Activated CD8-positive, alpha-beta memory T cell treated with anti-CD3 and anti-CD28 coated beads, Interleukin-2, amount 50 U/mL, for 1 hour (primary cell): ENCODE measurements around the gene EHD3.

Experiments
- DNase-seq: peaks from one replicate; pipeline ENCODE4 v3.0.0-alpha.2; 2020; ENCODE audit errors: extremely low read depth

Gene EHD3

GRCh38 chr2:31284107-31284506 lies 50.2 kb downstream of the EHD3 start:
- no peak for DNase-seq

- DNase-seq = no peak
Measured at GRCh38 chr2:31286230-31286629, 52.3 kb downstream of the EHD3 start.

GRCh38 chr2:31286961-31287550 lies 53.1 kb downstream of the EHD3 start:
- no peak for DNase-seq

- no peak for DNase-seq
Measured at GRCh38 chr2:31287654-31288053, 53.7 kb downstream of the EHD3 start.

GRCh38 chr2:31294196-31294595 lies 60.2 kb downstream of the EHD3 start:
- DNase-seq = no peak

GRCh38 chr2:31296641-31297287 lies 62.8 kb downstream of the EHD3 start:
- no peak for DNase-seq

GRCh38 chr2:31297751-31298150 lies 63.8 kb downstream of the EHD3 start:
- no peak for DNase-seq

GRCh38 chr2:31299547-31299946 lies 65.6 kb downstream of the EHD3 start:
- DNase-seq = no peak

GRCh38 chr2:31300309-31300708 lies 66.4 kb downstream of the EHD3 start:
- DNase-seq = no peak

GRCh38 chr2:31302940-31303563 lies 69.1 kb downstream of the EHD3 start:
- no peak for DNase-seq

- DNase-seq = no peak
Measured at GRCh38 chr2:31304816-31305215, 70.9 kb downstream of the EHD3 start.

GRCh38 chr2:31312898-31313297 lies 78.9 kb downstream of the EHD3 start:
- DNase-seq = no peak

GRCh38 chr2:31314761-31315160 lies 80.8 kb downstream of the EHD3 start:
- no peak for DNase-seq

GRCh38 chr2:31317396-31317795 lies 83.4 kb downstream of the EHD3 start:
- DNase-seq = no peak

- DNase-seq = no peak
Measured at GRCh38 chr2:31318361-31319336, 84.7 kb downstream of the EHD3 start.
